ENCODE measurements around the gene MLXIP.
"Not testable (repeated sequence)": the region's sequence is repeated elsewhere in the genome, so short reads cannot be mapped to it uniquely, and the experiment has no call there.

The MLXIP gene

GRCh38 chr12:122051231-122051876 lies 27.2 kb upstream of the MLXIP start:
- no peak for DNase-seq (ENCODE audit: low read depth, low spot score)

- DNase-seq (ENCODE audit: low read depth, low spot score), result no peak
These were observed 26.3 kb upstream of the MLXIP start for GRCh38 chr12:122052285-122052684.

GRCh38 chr12:122054842-122055520 lies 23.6 kb upstream of the MLXIP start:
- no peak for DNase-seq (ENCODE audit: low read depth, low spot score)

- not testable (repeated sequence) for DNase-seq (ENCODE audit: low read depth, low spot score)
These were observed 22.1 kb upstream of the MLXIP start for GRCh38 chr12:122056406-122056805.

GRCh38 chr12:122057007-122057735 lies 21.4 kb upstream of the MLXIP start:
- no peak for DNase-seq (ENCODE audit: low read depth, low spot score)

- no peak for DNase-seq (ENCODE audit: low read depth, low spot score)
These were observed 20.8 kb upstream of the MLXIP start for GRCh38 chr12:122057769-122058168.

GRCh38 chr12:122058549-122059149 lies 19.9 kb upstream of the MLXIP start:
- no peak for DNase-seq (ENCODE audit: low read depth, low spot score)

GRCh38 chr12:122059203-122059960 lies 19.2 kb upstream of the MLXIP start:
- DNase-seq (ENCODE audit: low read depth, low spot score), result no peak

GRCh38 chr12:122060081-122060501 lies 18.5 kb upstream of the MLXIP start:
- DNase-seq (ENCODE audit: low read depth, low spot score), result no peak

GRCh38 chr12:122061253-122061652 lies 17.3 kb upstream of the MLXIP start:
- DNase-seq (ENCODE audit: low read depth, low spot score), result no peak

- DNase-seq (ENCODE audit: low read depth, low spot score), result peak; percentile 93
These were observed 15.5 kb upstream of the MLXIP start for GRCh38 chr12:122062832-122063693.

GRCh38 chr12:122063694-122064024 lies 14.9 kb upstream of the MLXIP start:
- DNase-seq (ENCODE audit: low read depth, low spot score), result no peak

GRCh38 chr12:122064025-122064777 lies 14.4 kb upstream of the MLXIP start:
- DNase-seq (ENCODE audit: low read depth, low spot score), result peak; percentile 98

GRCh38 chr12:122064780-122065588 lies 13.6 kb upstream of the MLXIP start:
- DNase-seq (ENCODE audit: low read depth, low spot score), result peak; percentile 83

- no peak for DNase-seq (ENCODE audit: low read depth, low spot score)
These were observed 11.0 kb upstream of the MLXIP start for GRCh38 chr12:122067548-122067947.

GRCh38 chr12:122067966-122068365 lies 10.6 kb upstream of the MLXIP start:
- no peak for DNase-seq (ENCODE audit: low read depth, low spot score)

GRCh38 chr12:122072031-122072970 lies 6.3 kb upstream of the MLXIP start:
- peak; percentile 93 for DNase-seq (ENCODE audit: low read depth, low spot score)

- DNase-seq (ENCODE audit: low read depth, low spot score), result no peak
These were observed 4.7 kb upstream of the MLXIP start for GRCh38 chr12:122073815-122074214.

All from ELF-1 (cell line).